Measurements from ENCODE around the gene ADRB2.
"Not testable (repeated sequence)": the region's sequence is repeated elsewhere in the genome, so short reads cannot be mapped to it uniquely, and the experiment has no call there.

ADRB2 gene

GRCh38 chr5:148792744-148793143 is 33.7 kb upstream of the ADRB2 start:
- Histone ChIP-seq H3K9me3 (ENCODE audit: control insufficient read depth, insufficient read depth, low read length) (no peaks in the 10 kb centered on the region), H3K36me3 (ENCODE audit: control insufficient read depth, insufficient read depth, low read length) (no peaks in the 10 kb centered on the region), H3K4me3 (ENCODE audit: low read length) (no peak overlapping the region), H3K4me1 (ENCODE audit: control insufficient read depth, insufficient read depth, low read length) (no peaks in the 10 kb centered on the region), H3K27ac (ENCODE audit: low read length) (no peak overlapping the region), H3K27me3 (ENCODE audit: control insufficient read depth, insufficient read depth, low read length) (no peaks in the 10 kb centered on the region)
- WGBS (ENCODE audit: insufficient coverage, insufficient read length), result no CpG with 5 or more reads among the region's 4 CpGs
- no peak for DNase-seq (ENCODE audit: low read depth, low spot score)

GRCh38 chr5:148793261-148793660 is 33.1 kb upstream of the ADRB2 start:
- no peak for DNase-seq (ENCODE audit: low read depth, low spot score)
- Histone ChIP-seq H3K27me3 (ENCODE audit: control insufficient read depth, insufficient read depth, low read length) (no peaks in the 10 kb centered on the region), H3K27ac (ENCODE audit: low read length) (no peak overlapping the region), H3K36me3 (ENCODE audit: control insufficient read depth, insufficient read depth, low read length) (no peaks in the 10 kb centered on the region), H3K4me1 (ENCODE audit: control insufficient read depth, insufficient read depth, low read length) (no peaks in the 10 kb centered on the region), H3K4me3 (ENCODE audit: low read length) (no peak overlapping the region), H3K9me3 (ENCODE audit: control insufficient read depth, insufficient read depth, low read length) (no peaks in the 10 kb centered on the region)

GRCh38 chr5:148794275-148794674 is 32.1 kb upstream of the ADRB2 start:
- Histone ChIP-seq H3K27ac (ENCODE audit: low read length) (no peak overlapping the region), H3K27me3 (ENCODE audit: control insufficient read depth, insufficient read depth, low read length) (no peaks in the 10 kb centered on the region), H3K4me3 (ENCODE audit: low read length) (no peak overlapping the region), H3K36me3 (ENCODE audit: control insufficient read depth, insufficient read depth, low read length) (no peaks in the 10 kb centered on the region), H3K9me3 (ENCODE audit: control insufficient read depth, insufficient read depth, low read length) (no peaks in the 10 kb centered on the region), H3K4me1 (ENCODE audit: control insufficient read depth, insufficient read depth, low read length) (no peaks in the 10 kb centered on the region)
- DNase-seq (ENCODE audit: low read depth, low spot score), result no peak
- WGBS (ENCODE audit: insufficient coverage, insufficient read length), result no CpG with 5 or more reads among the region's 1 CpG

GRCh38 chr5:148794729-148795561 is 31.5 kb upstream of the ADRB2 start:
- Histone ChIP-seq H3K36me3 (ENCODE audit: control insufficient read depth, insufficient read depth, low read length) (no peaks in the 10 kb centered on the region), H3K27ac (ENCODE audit: low read length) (no peak overlapping the region), H3K4me1 (ENCODE audit: control insufficient read depth, insufficient read depth, low read length) (no peaks in the 10 kb centered on the region), H3K27me3 (ENCODE audit: control insufficient read depth, insufficient read depth, low read length) (no peaks in the 10 kb centered on the region), H3K9me3 (ENCODE audit: control insufficient read depth, insufficient read depth, low read length) (no peaks in the 10 kb centered on the region), H3K4me3 (ENCODE audit: low read length) (no peak overlapping the region)
- DNase-seq (ENCODE audit: low read depth, low spot score), result no peak
- no CpG with 5 or more reads among the region's 5 CpGs for WGBS (ENCODE audit: insufficient coverage, insufficient read length)

GRCh38 chr5:148796936-148797335 is 29.5 kb upstream of the ADRB2 start:
- Histone ChIP-seq H3K4me3 (ENCODE audit: low read length) (no peak overlapping the region), H3K4me1 (ENCODE audit: control insufficient read depth, insufficient read depth, low read length) (no peaks in the 10 kb centered on the region), H3K9me3 (ENCODE audit: control insufficient read depth, insufficient read depth, low read length) (no peaks in the 10 kb centered on the region), H3K27ac (ENCODE audit: low read length) (no peak overlapping the region), H3K36me3 (ENCODE audit: control insufficient read depth, insufficient read depth, low read length) (no peaks in the 10 kb centered on the region), H3K27me3 (ENCODE audit: control insufficient read depth, insufficient read depth, low read length) (no peaks in the 10 kb centered on the region)
- no CpG with 5 or more reads among the region's 1 CpG for WGBS (ENCODE audit: insufficient coverage, insufficient read length)
- no peak for DNase-seq (ENCODE audit: low read depth, low spot score)

- no peaks in the 10 kb centered on the region for H3K27me3 ChIP-seq (ENCODE audit: control insufficient read depth, insufficient read depth, low read length)
- no CpG with 5 or more reads among the region's 1 CpG for WGBS (ENCODE audit: insufficient coverage, insufficient read length)
- no peak overlapping the region for H3K27ac ChIP-seq (ENCODE audit: low read length)
These were observed 27.6 kb upstream of the ADRB2 start for GRCh38 chr5:148798786-148799185.

GRCh38 chr5:148799737-148800527 is 26.5 kb upstream of the ADRB2 start:
- WGBS (ENCODE audit: insufficient coverage, insufficient read length), result no CpG with 5 or more reads among the region's 9 CpGs
- no peak for DNase-seq (ENCODE audit: low read depth, low spot score)
- no peaks in the 10 kb centered on the region for H3K27me3 ChIP-seq (ENCODE audit: control insufficient read depth, insufficient read depth, low read length)

More at GRCh38 chr5:148798786-148799185, 27.6 kb upstream of the ADRB2 start:
- no peaks in the 10 kb centered on the region for H3K9me3 ChIP-seq (ENCODE audit: control insufficient read depth, insufficient read depth, low read length)
- no peak overlapping the region for H3K4me3 ChIP-seq (ENCODE audit: low read length)
- H3K4me1 ChIP-seq (ENCODE audit: control insufficient read depth, insufficient read depth, low read length), result no peaks in the 10 kb centered on the region
- DNase-seq (ENCODE audit: low read depth, low spot score), result no peak
- H3K36me3 ChIP-seq (ENCODE audit: control insufficient read depth, insufficient read depth, low read length), result no peaks in the 10 kb centered on the region

GRCh38 chr5:148801682-148802276 is 24.6 kb upstream of the ADRB2 start:
- H3K27ac ChIP-seq (ENCODE audit: low read length), result no peak overlapping the region
- H3K27me3 ChIP-seq (ENCODE audit: control insufficient read depth, insufficient read depth, low read length), result no peaks in the 10 kb centered on the region
- H3K4me3 ChIP-seq (ENCODE audit: low read length), result no peak overlapping the region
- no peak for DNase-seq (ENCODE audit: low read depth, low spot score)
- H3K4me1 ChIP-seq (ENCODE audit: control insufficient read depth, insufficient read depth, low read length), result no peaks in the 10 kb centered on the region
- no CpG with 5 or more reads among the region's 4 CpGs for WGBS (ENCODE audit: insufficient coverage, insufficient read length)
- H3K36me3 ChIP-seq (ENCODE audit: control insufficient read depth, insufficient read depth, low read length), result no peaks in the 10 kb centered on the region
- no peaks in the 10 kb centered on the region for H3K9me3 ChIP-seq (ENCODE audit: control insufficient read depth, insufficient read depth, low read length)

More at GRCh38 chr5:148799737-148800527, 26.5 kb upstream of the ADRB2 start:
- H3K9me3 ChIP-seq (ENCODE audit: control insufficient read depth, insufficient read depth, low read length), result no peaks in the 10 kb centered on the region
- no peaks in the 10 kb centered on the region for H3K4me1 ChIP-seq (ENCODE audit: control insufficient read depth, insufficient read depth, low read length)
- H3K27ac ChIP-seq (ENCODE audit: low read length), result no peak overlapping the region
- H3K4me3 ChIP-seq (ENCODE audit: low read length), result no peak overlapping the region
- no peaks in the 10 kb centered on the region for H3K36me3 ChIP-seq (ENCODE audit: control insufficient read depth, insufficient read depth, low read length)

- H3K4me1 ChIP-seq (ENCODE audit: control insufficient read depth, insufficient read depth, low read length); DNase-seq (ENCODE audit: low read depth, low spot score): not testable (repeated sequence)
- no CpG with 5 or more reads among the region's 3 CpGs for WGBS (ENCODE audit: insufficient coverage, insufficient read length)
These were observed 23.0 kb upstream of the ADRB2 start for GRCh38 chr5:148803451-148803850.

GRCh38 chr5:148804393-148804792 is 22.0 kb upstream of the ADRB2 start:
- no CpG with 5 or more reads among the region's 6 CpGs for WGBS (ENCODE audit: insufficient coverage, insufficient read length)
- no peak for DNase-seq (ENCODE audit: low read depth, low spot score)
- no peaks in the 10 kb centered on the region for H3K9me3 ChIP-seq (ENCODE audit: control insufficient read depth, insufficient read depth, low read length)

More at GRCh38 chr5:148803451-148803850, 23.0 kb upstream of the ADRB2 start:
- H3K36me3 ChIP-seq (ENCODE audit: control insufficient read depth, insufficient read depth, low read length); H3K27ac ChIP-seq (ENCODE audit: low read length); H3K4me3 ChIP-seq (ENCODE audit: low read length); H3K27me3 ChIP-seq (ENCODE audit: control insufficient read depth, insufficient read depth, low read length); H3K9me3 ChIP-seq (ENCODE audit: control insufficient read depth, insufficient read depth, low read length): not testable (repeated sequence)

More at GRCh38 chr5:148804393-148804792, 22.0 kb upstream of the ADRB2 start:
- no peak overlapping the region for H3K4me3 ChIP-seq (ENCODE audit: low read length)
- 0 out of 2 replicates have a peak, but pooled peaks cover 1% of the 10 kb centered on the region for H3K4me1 ChIP-seq (ENCODE audit: control insufficient read depth, insufficient read depth, low read length)
- H3K27me3 ChIP-seq (ENCODE audit: control insufficient read depth, insufficient read depth, low read length), result no peaks in the 10 kb centered on the region
- no peaks in the 10 kb centered on the region for H3K36me3 ChIP-seq (ENCODE audit: control insufficient read depth, insufficient read depth, low read length)
- H3K27ac ChIP-seq (ENCODE audit: low read length), result no peak overlapping the region
